CD4-positive, alpha-beta T cell treated with Interleukin-17A for 4 hours (primary cell): ENCODE measurements around the gene LMO3.

Experiments used
- DNase-seq: peaks from one replicate; pipeline ENCODE4 v3.0.0-alpha.2; 2020; ENCODE audit warnings: mixed read lengths

The LMO3 gene

GRCh38 chr12:16599081-16599480 lies 6.9 kb downstream of the LMO3 start:
- no peak for DNase-seq

GRCh38 chr12:16594797-16595196 lies 11.2 kb downstream of the LMO3 start:
- DNase-seq, result no peak

- DNase-seq, result no peak
Observed at GRCh38 chr12:16593546-16593945, 12.4 kb downstream of the LMO3 start.

- DNase-seq, result no peak
Observed at GRCh38 chr12:16590645-16591044, 15.3 kb downstream of the LMO3 start.

- DNase-seq, result no peak
Observed at GRCh38 chr12:16588812-16589211, 17.1 kb downstream of the LMO3 start.

GRCh38 chr12:16587514-16587913 lies 18.4 kb downstream of the LMO3 start:
- DNase-seq, result no peak

GRCh38 chr12:16587110-16587453 lies 18.9 kb downstream of the LMO3 start:
- no peak for DNase-seq

- no peak for DNase-seq
Observed at GRCh38 chr12:16586350-16587109, 19.4 kb downstream of the LMO3 start.

- DNase-seq, result no peak
Observed at GRCh38 chr12:16585781-16586180, 20.2 kb downstream of the LMO3 start.

GRCh38 chr12:16583969-16584745 lies 21.8 kb downstream of the LMO3 start:
- no peak for DNase-seq

- DNase-seq, result no peak
Observed at GRCh38 chr12:16581416-16581815, 24.5 kb downstream of the LMO3 start.

GRCh38 chr12:16579041-16579440 lies 26.9 kb downstream of the LMO3 start:
- no peak for DNase-seq

GRCh38 chr12:16573398-16574077 lies 32.4 kb downstream of the LMO3 start:
- no peak for DNase-seq

GRCh38 chr12:16568873-16569272 lies 37.1 kb downstream of the LMO3 start:
- no peak for DNase-seq

GRCh38 chr12:16564675-16565074 lies 41.3 kb downstream of the LMO3 start:
- no peak for DNase-seq

- DNase-seq, result no peak
Observed at GRCh38 chr12:16563504-16563903, 42.5 kb downstream of the LMO3 start.

GRCh38 chr12:16562921-16563320 lies 43.0 kb downstream of the LMO3 start:
- no peak for DNase-seq

- DNase-seq, result no peak
Observed at GRCh38 chr12:16562435-16562834, 43.5 kb downstream of the LMO3 start.

- no peak for DNase-seq
Observed at GRCh38 chr12:16560273-16560672, 45.7 kb downstream of the LMO3 start.

- no peak for DNase-seq
Observed at GRCh38 chr12:16555630-16556029, 50.3 kb downstream of the LMO3 start.

- no peak for DNase-seq
Observed at GRCh38 chr12:16553457-16553856, 52.5 kb downstream of the LMO3 start.

GRCh38 chr12:16552301-16552700 lies 53.7 kb downstream of the LMO3 start:
- DNase-seq, result no peak

- DNase-seq, result no peak
Observed at GRCh38 chr12:16545836-16546235, 60.1 kb downstream of the LMO3 start.

GRCh38 chr12:16542586-16542985 lies 63.4 kb downstream of the LMO3 start:
- DNase-seq, result no peak
